Endothelial cell of umbilical vein (primary cell): ENCODE data around the gene RPL12. TPM values are rescaled to one million over a fixed set of nuclear protein-coding genes. Genes with fewer than 3 reads are reported as not detected.

Source experiments
- BruUV-seq: library from RNA; stranded (reverse); fragments of 400-500 nt; replicated peaks from 2 replicates; lab custom pipeline; 2021; lab: Mats Ljungman, UMichigan
- CTCF ChIA-PET: fragments of 300-600, 350-600 bp; sonication (Branson Sonifier 250); formaldehyde crosslinking; loops from one replicate; lab custom pipeline; 2021; ENCODE audit warnings: antibody characterized with exemption, inconsistent platforms; lab: Charles Lee
- POLR2A ChIA-PET: fragments of 300-600, 350-600 bp; sonication (Branson Sonifier 250); formaldehyde crosslinking; loops from one replicate; lab custom pipeline; 2021; ENCODE audit warnings: antibody characterized with exemption, inconsistent platforms; lab: Charles Lee
- DNase-seq: peaks from one replicate; pipeline ENCODE4 v3.0.0-alpha.2; 2011; ENCODE audit warnings: low read depth, low spot score
- FAIRE-seq: peaks from 2 replicates; lab custom pipeline; 2011; peaks lifted over from hg19 to GRCh38; lab: Jason Lieb, UNC
- H2AFZ ChIP-seq: 2 replicates; pipeline ENCODE4 v1.6.0; 2012; ENCODE audit warnings: low read depth, low read length, control low read depth, inconsistent platforms
- H3K27ac ChIP-seq: 2 replicates; pipeline ENCODE4 v1.5.1; 2011; ENCODE audit warnings: low read depth, mild to moderate bottlenecking, control low read depth, low read length, moderate library complexity; ENCODE audit not compliant: insufficient read depth
- H3K27me3 ChIP-seq, 2 experiments: 2 replicates each; pipeline versions ENCODE4 v1.6.0 to v1.6.1; 2011; ENCODE audit warnings: low read length in 2 of 2, mixed read lengths in 1 of 2; ENCODE audit not compliant: control insufficient read depth in 2 of 2, insufficient read depth in 2 of 2
- H3K36me3 ChIP-seq, 2 experiments: 2 replicates in 1 of 2; 3 replicates in 1 of 2; pipeline ENCODE4 v1.5.1; 2011; ENCODE audit warnings: low read length in 2 of 2, mild to moderate bottlenecking in 1 of 2, moderate library complexity in 1 of 2; ENCODE audit not compliant: control insufficient read depth in 2 of 2, insufficient read depth in 2 of 2; ENCODE audit errors: extremely low read depth in 1 of 2
- H3K4me1 ChIP-seq: 3 replicates; pipeline ENCODE4 v1.5.1; 2011; ENCODE audit warnings: mild to moderate bottlenecking, low read length; ENCODE audit not compliant: control insufficient read depth, insufficient read depth; ENCODE audit errors: extremely low read depth
- H3K4me2 ChIP-seq: 2 replicates; pipeline ENCODE4 v1.6.1; 2011; ENCODE audit warnings: low read length, control low read depth, mixed read lengths; ENCODE audit not compliant: insufficient read depth
- H3K4me3 ChIP-seq, 3 experiments: fragments of 200-600 bp in 1 of 3; sonication (generic), shearing (Covaris generic) in 1 of 3; replicated peaks in 1 of 3; 2 replicates each; pipeline ENCODE4 v1.5.1; 2011 to 2016; ENCODE audit warnings: control low read depth in 3 of 3, low read length in 3 of 3, mild to moderate bottlenecking in 2 of 3, inconsistent platforms in 1 of 3, low read depth in 1 of 3, moderate library complexity in 1 of 3; ENCODE audit not compliant: insufficient read depth in 1 of 3
- H3K79me2 ChIP-seq: 2 replicates; pipeline ENCODE4 v1.6.0; 2012; ENCODE audit warnings: low read length, inconsistent platforms; ENCODE audit not compliant: control insufficient read depth, insufficient read depth
- H3K9ac ChIP-seq: replicated peaks from 2 replicates; pipeline ENCODE3; 2011; ENCODE audit warnings: low read length, control low read depth; ENCODE audit not compliant: insufficient read depth; ENCODE audit errors: extremely low read depth
- H3K9me1 ChIP-seq: replicated peaks from 3 replicates; pipeline ENCODE4 v1.6.0; 2011; ENCODE audit warnings: mild to moderate bottlenecking, low read length; ENCODE audit not compliant: control insufficient read depth, insufficient read depth; ENCODE audit errors: extremely low read depth
- H3K9me3 ChIP-seq: replicated peaks from 2 replicates; pipeline ENCODE4 v1.5.1; 2012; ENCODE audit warnings: low read length, inconsistent platforms; ENCODE audit not compliant: control insufficient read depth, insufficient read depth
- H4K20me1 ChIP-seq: replicated peaks from 2 replicates; pipeline ENCODE3; 2011; ENCODE audit warnings: mild to moderate bottlenecking, low read length; ENCODE audit not compliant: control insufficient read depth, insufficient read depth; ENCODE audit errors: extremely low read depth
- EZH2 ChIP-seq: IDR thresholded peaks from 2 replicates; pipeline ENCODE4 v1.6.1; 2012; ENCODE audit warnings: borderline replicate concordance, low read depth, mild to moderate bottlenecking, moderate library complexity, low read length, inconsistent platforms; ENCODE audit not compliant: severe bottlenecking
- FOS ChIP-seq: IDR thresholded peaks from 2 replicates; pipeline ENCODE4 v1.6.1; 2011; ENCODE audit warnings: mild to moderate bottlenecking, low read length, moderate library complexity, borderline replicate concordance; ENCODE audit not compliant: insufficient read depth
- GATA2 ChIP-seq: IDR thresholded peaks from 2 replicates; pipeline ENCODE4 v1.7.0; 2011; ENCODE audit warnings: low read depth, mild to moderate bottlenecking, moderate library complexity, mixed read lengths, low read length; ENCODE audit not compliant: insufficient read length, insufficient read depth
- JUN ChIP-seq: IDR thresholded peaks from 2 replicates; pipeline ENCODE4 v1.6.1; 2011; ENCODE audit warnings: borderline replicate concordance, low read depth; ENCODE audit not compliant: insufficient read length, insufficient read depth
- MYC ChIP-seq: IDR thresholded peaks from one replicate; pipeline ENCODE4 v1.6.1; 2011; ENCODE audit warnings: mild to moderate bottlenecking, low read depth, low read length
- POLR2A ChIP-seq: IDR thresholded peaks from 2 replicates; pipeline ENCODE4 v1.6.1; 2012; ENCODE audit warnings: low read depth, mild to moderate bottlenecking, control low read depth, low read length
- POLR2AphosphoS5 ChIP-seq: IDR thresholded peaks from 2 replicates; pipeline ENCODE4 v1.6.1; 2012; ENCODE audit warnings: low read depth, mild to moderate bottlenecking, control low read depth, low read length, moderate library complexity; ENCODE audit not compliant: insufficient read depth
- dilution Hi-C: fragments of 300-500 bp; cut with MboI; formaldehyde crosslinking; loops from one replicate; pipeline ENCODE4 v1.15.0; 2019; ENCODE audit warnings: low sequenced_read_pairs; ENCODE audit not compliant: extremely low pct_ligation_motif_present
- intact Hi-C: fragments of 100-400 bp; cut with micrococcal nuclease; formaldehyde crosslinking; loops from one replicate; pipeline ENCODE4 v1.10.0; 2022
- polyA plus RNA-seq, 4 experiments: library from polyadenylated mRNA; depleted of rRNA in 3 of 4; stranded (reverse) in 3 of 4; unstranded in 1 of 4; fragments of >200 nt; gene quantifications; 2 replicates each; pipeline versions ENCODE4 v1.2.1 to v1.2.3, GENCODE V29; 2011 to 2012; ENCODE audit warnings: missing spikeins in 1 of 4
- total RNA-seq: library from RNA; stranded (reverse); gene quantifications from 2 replicates; pipeline ENCODE4 v1.2.3, GENCODE V29; 2021
- TF ChIP-seq, protein P1 (sequence below): IDR thresholded peaks from 2 replicates; pipeline ENCODE4 v1.6.1; 2011; ENCODE audit not compliant: insufficient read depth, insufficient read length
- TF ChIP-seq, protein P2 (sequence below), 2 donors: IDR thresholded peaks; 1 replicate in 1 of 2; 2 replicates in 1 of 2; pipeline ENCODE4 v1.5.1; 2011; ENCODE audit warnings: low read length in 2 of 2, mild to moderate bottlenecking in 2 of 2, moderate library complexity in 2 of 2, control low read depth in 1 of 2, inconsistent platforms in 1 of 2, low read depth in 1 of 2; ENCODE audit not compliant: insufficient read depth in 1 of 2; ENCODE audit errors: extremely low read depth in 1 of 2

RPL12 gene
- total and polyA plus RNA-seq, 2 donors (not counting 3 experiments of a cell fraction or from before 2014, with no cell fraction given) = 1,231 to 3,007 TPM

DNA sequence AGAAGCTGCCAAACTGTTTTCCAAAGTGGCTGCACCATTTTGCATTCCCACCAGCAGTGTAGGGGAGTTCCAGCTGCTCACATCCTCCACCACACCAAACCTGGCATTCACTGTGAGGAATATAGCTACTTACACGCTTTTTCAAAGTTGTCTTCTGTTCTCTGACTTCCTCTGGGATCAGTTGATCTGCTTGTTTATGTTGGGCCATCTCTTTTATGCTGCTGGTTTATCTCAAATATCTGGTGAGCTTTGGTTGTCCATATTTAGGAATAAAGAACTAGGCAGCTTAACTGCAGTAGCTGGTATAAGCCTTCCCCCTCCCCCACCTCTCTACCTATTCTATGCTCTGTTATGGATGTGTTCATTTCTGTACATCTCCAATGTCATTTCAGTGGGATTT lies 35.5 kb downstream of the RPL12 start:
- DNase-seq (no peak), FAIRE-seq (no peak)
- CTCF ChIA-PET = interaction anchor here (0.9 to 1.2 kb wide), 3 partner anchors 8 to 475 kb away, joined by 3 to 4 read pairs (median 4); partner anchors contain the start of genes SLC2A8 and ZNF79
- H3K9me3 ChIP-seq = no peaks in the 10 kb centered on the region
- H3K4me3 ChIP-seq = no peak overlapping the region
- no peak overlapping the region for H3K9ac ChIP-seq
- no peaks in the 10 kb centered on the region for H3K36me3 ChIP-seq
- no peaks in the 10 kb centered on the region for H4K20me1 ChIP-seq
- no peak overlapping the region for H3K4me2 ChIP-seq
- POLR2A ChIA-PET = no interaction called here
- no peak overlapping the region for H3K27ac ChIP-seq
- no peaks in the 10 kb centered on the region for H3K4me1 ChIP-seq
- no peaks in the 10 kb centered on the region for H3K9me1 ChIP-seq
- no peaks in the 10 kb centered on the region for H3K27me3 ChIP-seq
- no peak overlapping the region for H2AFZ ChIP-seq
- intact Hi-C loops = no loop called here
- dilution Hi-C loops = no loop called here
- H3K79me2 ChIP-seq = no peaks in the 10 kb centered on the region
- TF ChIP-seq JUN = no peak
- TF ChIP-seq, protein P1, sequence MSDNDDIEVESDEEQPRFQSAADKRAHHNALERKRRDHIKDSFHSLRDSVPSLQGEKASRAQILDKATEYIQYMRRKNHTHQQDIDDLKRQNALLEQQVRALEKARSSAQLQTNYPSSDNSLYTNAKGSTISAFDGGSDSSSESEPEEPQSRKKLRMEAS = no peak
- TF ChIP-seq EZH2 = no peak
- TF ChIP-seq POLR2A = no peak
- TF ChIP-seq, protein P2, sequence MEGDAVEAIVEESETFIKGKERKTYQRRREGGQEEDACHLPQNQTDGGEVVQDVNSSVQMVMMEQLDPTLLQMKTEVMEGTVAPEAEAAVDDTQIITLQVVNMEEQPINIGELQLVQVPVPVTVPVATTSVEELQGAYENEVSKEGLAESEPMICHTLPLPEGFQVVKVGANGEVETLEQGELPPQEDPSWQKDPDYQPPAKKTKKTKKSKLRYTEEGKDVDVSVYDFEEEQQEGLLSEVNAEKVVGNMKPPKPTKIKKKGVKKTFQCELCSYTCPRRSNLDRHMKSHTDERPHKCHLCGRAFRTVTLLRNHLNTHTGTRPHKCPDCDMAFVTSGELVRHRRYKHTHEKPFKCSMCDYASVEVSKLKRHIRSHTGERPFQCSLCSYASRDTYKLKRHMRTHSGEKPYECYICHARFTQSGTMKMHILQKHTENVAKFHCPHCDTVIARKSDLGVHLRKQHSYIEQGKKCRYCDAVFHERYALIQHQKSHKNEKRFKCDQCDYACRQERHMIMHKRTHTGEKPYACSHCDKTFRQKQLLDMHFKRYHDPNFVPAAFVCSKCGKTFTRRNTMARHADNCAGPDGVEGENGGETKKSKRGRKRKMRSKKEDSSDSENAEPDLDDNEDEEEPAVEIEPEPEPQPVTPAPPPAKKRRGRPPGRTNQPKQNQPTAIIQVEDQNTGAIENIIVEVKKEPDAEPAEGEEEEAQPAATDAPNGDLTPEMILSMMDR (IDR thresholded peaks at IDR 0.05; ENCODE audit: extremely low read depth in 1 of 2, insufficient read depth in 1 of 2, low read depth in 1 of 2, low read length in 2 of 2) = no peak
- TF ChIP-seq FOS = no peak
- TF ChIP-seq GATA2 = no peak
- no peak for TF ChIP-seq MYC
- TF ChIP-seq POLR2AphosphoS5 = no peak
- BruUV-seq = no TSS peak
